GM13977 (cell line): ENCODE results near the gene METTL25B.

ENCODE experiments used
- DNase-seq: peaks from one replicate; pipeline ENCODE4 v3.0.0; 2012; ENCODE audit warnings: low spot score
- in situ Hi-C: fragments of 300-500 bp; cut with MboI; formaldehyde crosslinking; loops from one replicate; pipeline ENCODE4 v1.12.0; 2022; ENCODE audit warnings: low sequenced_read_pairs, low pct_unique_long_range_greater_than_20kb, mixed read lengths, inconsistent platforms; ENCODE audit not compliant: unreplicated experiment
- TF ChIP-seq, protein P1 (sequence below): IDR thresholded peaks from 2 replicates; pipeline ENCODE4 v1.5.1; 2012; ENCODE audit warnings: mild to moderate bottlenecking, control low read depth; ENCODE audit not compliant: insufficient read depth; ENCODE audit errors: extremely low read depth, missing control alignments

METTL25B gene

DNA sequence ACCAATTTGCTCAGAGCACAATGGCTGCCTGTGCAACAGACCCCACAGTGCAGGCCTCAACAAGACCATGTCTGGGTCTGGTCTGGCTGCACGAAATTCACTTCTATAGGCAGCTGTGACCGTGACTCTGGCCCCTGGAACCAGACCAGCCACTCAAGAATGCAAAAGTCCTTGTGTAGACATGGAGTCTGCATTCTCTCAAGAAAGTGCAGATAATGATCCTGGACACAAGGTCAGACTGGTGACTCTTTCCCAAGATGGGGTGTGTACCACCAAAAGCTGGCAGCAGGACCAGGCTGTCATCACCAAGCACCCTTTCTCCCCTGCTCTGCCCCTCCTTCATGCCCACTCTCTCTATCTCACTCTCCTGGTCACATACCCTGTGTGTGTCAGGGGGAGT is 7.1 kb upstream of the METTL25B start:
- in situ Hi-C loops = loop anchor here (25.0 kb wide), 1 partner anchor 141 kb away; the partner anchor contains the start of genes INSRR and NTRK1
- DNase-seq = no peak
- TF ChIP-seq, protein P1, sequence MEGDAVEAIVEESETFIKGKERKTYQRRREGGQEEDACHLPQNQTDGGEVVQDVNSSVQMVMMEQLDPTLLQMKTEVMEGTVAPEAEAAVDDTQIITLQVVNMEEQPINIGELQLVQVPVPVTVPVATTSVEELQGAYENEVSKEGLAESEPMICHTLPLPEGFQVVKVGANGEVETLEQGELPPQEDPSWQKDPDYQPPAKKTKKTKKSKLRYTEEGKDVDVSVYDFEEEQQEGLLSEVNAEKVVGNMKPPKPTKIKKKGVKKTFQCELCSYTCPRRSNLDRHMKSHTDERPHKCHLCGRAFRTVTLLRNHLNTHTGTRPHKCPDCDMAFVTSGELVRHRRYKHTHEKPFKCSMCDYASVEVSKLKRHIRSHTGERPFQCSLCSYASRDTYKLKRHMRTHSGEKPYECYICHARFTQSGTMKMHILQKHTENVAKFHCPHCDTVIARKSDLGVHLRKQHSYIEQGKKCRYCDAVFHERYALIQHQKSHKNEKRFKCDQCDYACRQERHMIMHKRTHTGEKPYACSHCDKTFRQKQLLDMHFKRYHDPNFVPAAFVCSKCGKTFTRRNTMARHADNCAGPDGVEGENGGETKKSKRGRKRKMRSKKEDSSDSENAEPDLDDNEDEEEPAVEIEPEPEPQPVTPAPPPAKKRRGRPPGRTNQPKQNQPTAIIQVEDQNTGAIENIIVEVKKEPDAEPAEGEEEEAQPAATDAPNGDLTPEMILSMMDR = no peak

DNA sequence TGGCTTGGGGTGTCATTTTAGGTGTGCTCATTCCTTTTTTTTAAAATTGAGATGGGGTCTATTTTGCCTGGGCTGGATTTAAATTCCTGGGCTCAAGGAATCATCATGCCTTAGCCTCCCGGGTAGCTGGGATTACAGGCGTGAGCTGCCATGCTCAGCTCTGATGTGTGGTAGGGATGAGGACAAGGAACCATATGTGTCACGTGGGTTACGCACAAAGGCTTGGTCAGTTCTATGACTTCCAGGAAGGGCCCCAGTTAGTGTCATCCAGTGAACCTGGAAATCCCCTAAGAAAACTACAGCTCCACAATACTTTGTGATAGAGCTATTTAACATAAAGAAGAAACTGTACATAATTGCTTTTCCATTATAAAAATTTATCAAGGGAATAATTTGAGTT is 6.7 kb upstream of the METTL25B start:
- in situ Hi-C loops = loop anchor here (25.0 kb wide), 1 partner anchor 141 kb away; the partner anchor contains the start of genes INSRR and NTRK1
- DNase-seq = no peak
- TF ChIP-seq, protein P1 = no peak

DNA sequence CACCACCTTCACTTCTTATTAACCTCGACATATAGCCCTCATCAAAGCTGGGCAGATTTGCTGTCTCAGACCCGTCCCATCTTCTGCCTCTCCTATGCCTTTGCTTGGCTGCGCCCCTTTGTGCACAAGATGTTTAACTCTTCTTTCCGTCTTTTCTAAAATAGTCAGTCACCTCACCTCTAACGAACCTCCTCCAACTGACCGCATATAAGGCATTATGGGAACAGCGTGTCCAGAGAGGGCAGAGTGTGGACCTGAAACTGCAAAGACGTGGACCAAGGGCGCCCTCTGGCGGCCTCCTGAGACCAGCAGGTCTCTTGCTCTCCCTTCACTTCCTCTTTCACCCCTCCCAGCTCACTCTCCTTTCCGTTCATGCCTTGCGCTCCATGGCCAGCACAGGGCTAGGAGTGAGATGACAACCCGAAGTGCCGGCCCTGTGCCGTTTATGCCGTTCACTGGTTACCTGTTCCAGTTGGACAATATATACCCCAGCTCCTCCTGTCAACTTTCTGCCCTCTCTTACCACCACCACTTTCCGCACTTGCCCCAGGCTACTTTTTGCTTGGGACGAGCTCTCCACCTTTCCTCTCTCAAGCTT is 2.5 kb upstream of the METTL25B start:
- TF ChIP-seq, protein P1 = peak; percentile 96
- DNase-seq = peak; percentile 85
- in situ Hi-C loops = no loop called here

DNA sequence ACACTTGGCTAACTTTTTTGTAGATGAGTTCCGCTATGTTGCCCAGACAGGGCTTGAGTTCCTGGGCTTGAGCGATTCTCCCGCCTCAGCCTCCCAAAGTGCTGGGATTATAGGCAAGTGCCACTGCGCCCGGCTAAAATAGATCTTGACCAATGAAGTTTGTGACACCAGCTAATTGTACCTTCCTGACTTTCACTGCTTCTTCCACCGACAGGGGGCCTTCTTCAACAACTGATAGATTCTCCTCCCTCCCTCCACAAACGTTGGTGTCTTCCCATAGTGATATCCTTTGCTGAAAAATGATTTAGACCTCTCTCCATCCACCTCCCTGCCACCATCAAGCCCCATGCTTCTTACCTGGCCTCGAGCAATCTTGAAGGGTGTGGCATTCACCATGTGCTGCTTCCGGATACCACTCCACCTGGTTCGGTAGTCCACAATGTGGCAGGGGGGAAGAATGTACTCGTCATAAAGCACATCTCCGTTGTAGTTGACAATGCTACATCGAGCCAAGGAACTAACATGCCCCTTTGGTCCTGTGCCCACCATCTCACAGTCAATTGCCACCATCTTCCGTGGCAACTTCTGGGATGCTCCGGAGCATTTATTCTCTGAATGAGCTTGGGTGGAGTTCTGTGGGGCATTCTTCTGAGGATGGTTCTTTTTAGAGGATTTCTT is 1.6 kb upstream of the METTL25B start:
- peak; percentile 73 for DNase-seq

DNA sequence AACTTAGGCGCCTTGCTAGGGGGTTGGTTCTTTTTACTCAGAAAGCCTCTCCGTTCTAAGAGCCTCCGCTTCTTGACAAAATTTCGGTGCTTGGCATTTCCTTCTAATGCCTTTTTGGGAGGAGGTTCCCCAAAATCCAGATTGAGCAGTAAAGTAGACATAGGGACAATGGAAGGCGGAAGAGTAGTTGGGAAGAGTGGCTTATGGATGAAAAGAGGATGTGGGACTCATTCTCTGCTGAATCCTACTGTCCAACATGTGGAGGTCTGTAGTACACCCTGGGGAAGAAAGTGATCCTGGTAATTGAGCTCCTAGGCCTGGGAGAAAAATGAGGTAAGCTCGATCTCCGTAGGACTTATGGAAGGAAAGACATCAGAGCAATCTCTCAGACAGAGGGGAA is 777 bp upstream of the METTL25B start:
- TF ChIP-seq, protein P1 = no peak
- no peak for DNase-seq
- in situ Hi-C loops = no loop called here

More for the DNA sequence above, 1.6 kb upstream of the METTL25B start:
- in situ Hi-C loops = no loop called here
- TF ChIP-seq, protein P1 = peak; percentile 71

DNA sequence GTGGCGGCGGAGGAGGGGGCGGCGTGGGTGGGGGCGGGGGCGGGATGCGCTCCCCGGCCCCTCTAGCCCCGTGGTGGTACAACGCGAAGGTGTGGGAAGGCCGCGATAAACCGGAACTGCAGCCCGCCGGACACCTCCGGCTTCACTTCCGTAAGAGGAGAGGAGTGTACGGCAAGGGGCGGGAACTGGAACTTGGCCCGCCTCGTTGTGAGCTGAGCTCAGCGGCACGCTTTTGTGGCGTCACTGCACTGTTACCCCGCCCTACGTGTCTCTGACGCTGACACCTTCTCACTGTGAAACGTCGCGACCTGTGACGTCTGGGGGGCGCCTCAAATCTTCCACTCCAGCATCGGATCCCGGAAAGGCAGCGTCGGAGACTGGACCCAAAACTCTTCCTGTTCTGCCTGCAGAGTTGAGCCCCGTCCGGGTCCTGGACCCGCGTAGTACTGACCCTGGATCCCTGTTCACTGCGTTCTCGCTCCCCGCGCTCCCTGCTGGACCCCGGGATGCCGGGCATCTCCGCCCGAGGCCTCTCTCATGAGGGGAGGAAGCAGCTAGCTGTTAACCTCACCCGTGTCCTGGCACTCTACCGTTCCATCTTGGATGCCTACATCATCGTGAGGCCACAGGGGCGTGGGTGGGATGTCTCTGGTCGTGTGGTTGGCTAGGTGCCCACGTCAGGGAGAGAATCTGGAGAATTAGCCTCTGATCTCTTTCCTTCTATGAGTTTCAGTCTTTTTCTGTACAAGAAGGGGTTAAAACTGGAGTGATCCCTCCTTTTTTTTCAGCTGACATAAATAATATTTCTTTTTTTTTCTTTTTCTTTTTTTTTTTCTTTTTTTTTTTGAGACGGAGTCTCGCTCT is 562 bp downstream of the METTL25B start, which contains the start of gene ISG20L2:
Gene ISG20L2, minus strand, starts transcription at position 168 of the 864 bp plus-strand sequence. CDS start 1,114 bp downstream, outside the sequence.
- TF ChIP-seq, protein P1 = no peak
- in situ Hi-C loops = no loop called here
- peak; percentile 96 for DNase-seq
